ENCODE results near the gene FMN2.
"Not testable (repeated sequence)": the region's sequence is repeated elsewhere in the genome, so short reads cannot be mapped to it uniquely, and the experiment has no call there.

The FMN2 gene

GRCh38 chr1:240282061-240282830 is 190.6 kb downstream of the FMN2 start:
- intact Hi-C loops (cut with DNase I), result no loop called here
- DNase-seq, result no peak

DNA sequence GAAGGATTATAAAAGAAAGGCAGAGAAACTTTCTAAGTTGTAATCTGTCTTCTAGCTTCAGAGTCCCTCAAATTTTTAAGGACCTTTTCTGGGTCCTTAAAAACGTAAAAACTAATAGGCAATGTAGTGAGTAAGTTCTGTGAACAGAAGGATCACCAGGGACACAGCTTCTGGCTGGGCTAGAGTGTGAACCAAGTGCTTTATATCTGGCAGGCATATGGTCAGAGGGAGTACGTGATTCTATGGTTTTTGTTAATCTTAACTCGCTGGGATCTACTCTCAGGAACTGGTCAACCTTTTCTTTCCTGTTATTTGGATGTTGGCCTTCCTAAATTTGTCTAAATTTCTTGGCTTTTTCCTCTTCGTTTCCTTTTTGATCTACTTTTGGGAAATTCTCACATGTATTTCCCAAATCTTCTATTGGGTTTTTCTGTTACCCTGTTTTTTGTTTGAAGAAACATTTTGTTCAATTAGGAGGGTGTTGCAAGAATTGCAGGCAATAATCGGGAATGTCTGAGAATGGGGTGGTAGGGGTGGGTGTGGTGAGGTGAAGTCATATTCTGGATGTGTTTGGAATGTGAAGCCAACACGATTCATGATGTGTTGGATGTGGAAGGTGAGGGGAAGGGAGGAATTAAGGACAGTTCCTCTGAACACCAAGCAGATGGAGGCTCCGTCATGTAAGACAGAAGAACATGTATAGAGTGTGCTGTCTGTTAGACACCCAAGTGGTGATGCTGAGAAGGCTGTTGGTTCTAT is 193.2 kb downstream of the FMN2 start:
- intact Hi-C loops (cut with DNase I), result no loop called here
- no peak for DNase-seq

DNA sequence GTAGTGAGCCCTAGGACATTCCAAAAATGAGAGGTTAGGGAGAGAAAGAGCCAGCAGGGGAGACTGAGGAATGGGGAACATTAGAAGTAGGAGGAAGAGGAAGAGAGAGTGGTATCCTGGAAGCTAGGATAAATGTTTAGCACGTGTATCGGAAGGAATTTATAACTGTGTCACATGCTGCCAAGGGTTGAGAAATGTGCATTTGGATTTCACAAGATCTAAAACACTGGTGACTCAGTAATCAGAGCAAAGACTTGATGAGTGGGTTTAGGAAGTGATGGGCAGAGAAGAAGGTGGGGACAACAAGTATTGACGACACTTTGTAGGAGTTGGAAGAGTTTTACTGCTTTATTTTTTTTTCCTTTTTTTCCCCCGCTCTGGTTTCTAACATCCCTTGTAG is 193.9 kb downstream of the FMN2 start:
- intact Hi-C loops (cut with DNase I), result no loop called here
- no peak for DNase-seq

GRCh38 chr1:240287722-240288121 is 196.0 kb downstream of the FMN2 start:
- intact Hi-C loops (cut with DNase I), result no loop called here
- no peak for DNase-seq

DNA sequence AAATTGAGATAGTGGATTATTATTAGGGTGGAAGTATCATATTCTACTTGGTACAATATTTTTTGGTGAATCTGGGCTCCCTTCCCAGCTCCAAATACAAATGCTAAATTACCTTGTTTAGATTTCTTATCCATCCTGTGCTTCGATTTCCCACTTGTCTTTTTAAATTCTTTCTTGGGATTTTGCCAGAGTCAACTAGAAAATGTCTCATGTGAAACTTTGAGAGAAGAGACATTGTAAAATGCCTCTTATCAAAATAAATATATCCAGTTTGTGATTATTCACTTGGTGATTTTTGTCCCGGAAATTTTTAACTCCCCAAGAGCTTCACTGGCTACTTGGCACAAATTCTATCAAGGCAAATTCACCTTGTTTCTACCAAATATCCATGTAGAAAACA is 202.0 kb downstream of the FMN2 start:
- intact Hi-C loops (cut with DNase I), result no loop called here
- no peak for DNase-seq

- intact Hi-C loops (cut with DNase I), result no loop called here
- DNase-seq, result no peak
Observed at GRCh38 chr1:240294566-240294965, 202.9 kb downstream of the FMN2 start.

GRCh38 chr1:240295811-240296210 is 204.1 kb downstream of the FMN2 start:
- no peak for DNase-seq
- intact Hi-C loops (cut with DNase I), result no loop called here

GRCh38 chr1:240304466-240304865 is 212.8 kb downstream of the FMN2 start:
- DNase-seq, result no peak
- intact Hi-C loops (cut with DNase I), result no loop called here

GRCh38 chr1:240306673-240307072 is 215.0 kb downstream of the FMN2 start:
- intact Hi-C loops (cut with DNase I), result no loop called here
- no peak for DNase-seq

DNA sequence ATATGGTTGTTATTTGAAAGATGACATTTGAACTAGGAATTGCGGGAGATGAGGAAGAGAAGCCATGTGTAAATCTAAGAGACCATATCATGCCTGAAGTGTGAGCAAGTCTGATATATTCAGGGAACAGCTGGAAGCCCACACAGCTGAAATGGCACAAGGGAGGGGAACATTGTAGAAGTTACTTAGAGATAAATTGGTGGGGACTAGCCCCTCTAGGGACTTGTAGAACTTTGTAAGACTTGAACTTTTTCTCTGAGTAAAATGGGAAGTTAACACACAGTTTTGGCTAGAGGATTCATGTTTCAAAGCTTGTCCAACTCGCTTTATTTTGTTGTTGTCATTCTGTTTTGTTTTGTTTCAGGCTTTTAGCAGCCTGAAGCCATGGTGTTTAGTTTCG is 216.4 kb downstream of the FMN2 start:
- intact Hi-C loops (cut with DNase I), result no loop called here
- DNase-seq, result no peak

- intact Hi-C loops (cut with DNase I), result no loop called here
- DNase-seq, result no peak
Observed at GRCh38 chr1:240309769-240310168, 218.1 kb downstream of the FMN2 start.

DNA sequence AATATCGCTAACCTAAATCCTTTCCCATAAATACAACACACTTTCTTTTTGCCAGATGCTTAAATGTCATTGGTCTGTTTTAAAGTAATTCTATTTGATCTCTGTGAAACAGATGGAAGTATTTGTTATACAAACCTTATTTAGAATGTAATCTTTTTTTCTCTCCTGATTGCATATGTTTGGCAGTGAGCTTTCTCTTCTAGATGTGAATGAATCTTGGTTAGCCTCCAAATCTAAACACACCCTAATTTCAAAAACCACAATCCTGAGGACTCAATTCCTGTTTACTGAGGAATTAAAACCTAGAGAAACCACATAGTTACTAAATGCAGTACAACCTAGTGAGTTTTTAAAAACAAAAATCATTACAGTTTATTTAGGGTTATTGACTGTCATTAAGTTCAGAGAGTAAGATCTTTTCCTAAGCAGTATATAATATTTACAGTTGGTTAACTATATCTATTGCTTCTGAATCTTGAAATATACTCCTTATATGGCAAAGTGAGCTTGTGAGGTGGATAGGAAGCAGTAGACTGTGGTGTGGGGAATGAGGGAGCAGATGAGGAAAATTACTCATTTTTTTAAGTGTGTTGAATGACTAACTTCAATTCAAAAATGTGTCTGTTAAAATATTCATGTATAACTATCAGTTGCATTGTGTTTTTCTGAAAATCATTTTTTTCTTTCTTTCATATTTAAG is 218.7 kb downstream of the FMN2 start:
- DNase-seq, result no peak
- intact Hi-C loops (cut with DNase I), result no loop called here

DNA sequence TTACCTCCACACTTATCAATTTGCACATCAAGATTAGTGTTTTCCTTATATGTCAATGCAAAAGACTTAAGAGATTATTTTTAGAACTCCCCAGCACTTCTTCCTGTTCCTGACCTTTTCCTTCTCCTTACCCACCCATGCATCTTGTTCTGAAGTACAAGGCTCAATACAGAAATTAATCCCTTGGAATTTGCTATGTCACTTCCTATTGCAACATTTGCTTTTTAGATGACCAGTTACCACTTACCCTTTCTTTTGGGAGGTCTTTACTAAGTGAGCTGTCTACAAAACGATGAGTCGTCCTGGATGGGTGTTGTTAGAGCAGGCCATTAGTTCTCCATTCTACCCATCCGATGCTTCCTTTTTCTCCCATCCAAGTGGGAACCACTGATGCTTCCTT is 221.2 kb downstream of the FMN2 start:
- DNase-seq, result no peak
- intact Hi-C loops (cut with DNase I), result no loop called here

DNA sequence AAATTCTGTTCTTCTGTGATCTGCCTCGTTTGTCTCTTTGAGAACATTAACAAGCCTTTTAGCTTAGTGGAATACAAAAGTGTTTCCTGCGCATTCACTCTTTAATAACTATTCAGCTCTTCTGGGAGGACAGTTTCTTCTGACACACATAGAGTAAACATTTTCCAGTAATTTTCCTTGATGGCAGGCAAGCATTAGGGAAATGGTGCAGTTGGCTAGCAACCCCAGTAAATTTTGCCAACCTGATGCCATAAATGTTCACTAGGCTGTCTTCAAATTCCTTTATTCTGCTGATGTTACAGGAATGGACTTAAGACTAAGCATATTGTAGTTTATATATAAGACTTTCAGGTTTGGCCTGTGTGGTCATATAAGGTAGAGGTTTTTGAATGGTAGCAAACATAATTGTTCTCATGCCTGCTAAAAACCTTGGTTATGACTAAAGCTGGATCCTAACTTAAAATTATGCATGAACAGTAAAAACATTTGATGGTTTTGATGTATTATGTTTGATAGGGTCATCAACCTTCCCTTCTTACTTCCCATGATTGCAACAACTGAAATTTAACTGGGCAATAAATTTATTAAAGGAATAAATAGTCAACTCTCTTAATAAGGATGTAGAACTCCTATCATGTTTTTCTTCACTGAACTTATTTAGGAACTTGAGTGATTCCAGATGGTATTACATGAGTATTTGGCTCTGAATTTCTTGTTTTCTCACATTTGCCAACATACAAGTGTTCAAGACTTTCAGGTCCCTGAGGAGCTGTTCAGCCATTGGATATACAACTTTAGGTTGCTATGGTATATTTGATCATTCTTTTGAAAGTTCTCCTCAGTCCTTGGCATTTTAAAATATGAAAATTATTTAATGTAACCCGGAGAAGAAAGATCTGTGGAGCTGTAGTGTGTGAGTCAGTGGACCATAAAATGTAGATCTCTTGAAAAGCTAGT is 223.4 kb downstream of the FMN2 start:
- no peak for DNase-seq
- intact Hi-C loops (cut with DNase I), result no loop called here

DNA sequence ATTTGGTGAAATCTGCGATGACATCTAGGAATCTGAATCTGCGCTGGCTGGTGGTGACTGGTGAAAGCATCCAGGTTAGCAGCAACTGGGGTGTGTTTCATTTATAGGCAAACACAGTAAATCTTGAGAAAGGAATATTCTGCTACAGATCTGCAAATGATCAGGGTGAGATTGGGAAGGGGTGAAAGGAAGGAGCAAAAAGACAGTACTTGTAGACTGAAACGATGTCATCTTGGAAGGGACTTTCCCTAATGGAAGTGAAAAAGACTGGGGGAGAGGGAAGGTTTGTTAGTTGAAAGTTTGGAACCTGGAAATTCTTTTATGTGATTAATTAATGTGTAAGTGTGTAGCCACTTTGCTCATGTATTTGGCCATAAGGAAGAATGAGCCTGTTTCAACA is 228.3 kb downstream of the FMN2 start:
- DNase-seq, result no peak
- intact Hi-C loops (cut with DNase I), result no loop called here

GRCh38 chr1:240320659-240321058 is 229.0 kb downstream of the FMN2 start:
- intact Hi-C loops (cut with DNase I), result no loop called here
- DNase-seq, result no peak

DNA sequence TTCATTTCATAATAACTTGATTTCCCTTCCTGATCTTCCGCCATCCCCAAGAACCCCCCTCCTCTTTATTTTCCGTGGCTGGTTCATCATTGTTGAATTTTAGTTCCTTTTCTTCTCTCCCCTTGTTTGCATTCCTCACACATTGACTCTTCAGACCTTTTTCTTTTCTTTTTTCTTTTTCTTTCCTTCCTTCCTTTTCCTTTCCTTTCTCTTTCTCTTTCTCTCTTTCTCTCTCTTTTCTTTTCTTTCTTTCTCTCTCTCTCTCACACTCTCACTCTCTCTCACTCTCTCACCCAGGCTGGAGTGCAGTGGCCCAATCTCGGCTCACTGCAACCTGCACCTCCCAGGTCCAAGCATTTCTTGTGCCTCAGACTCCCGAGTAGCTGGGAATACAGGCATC is 231.3 kb downstream of the FMN2 start:
- intact Hi-C loops (cut with DNase I), result no loop called here
- no peak for DNase-seq

DNA sequence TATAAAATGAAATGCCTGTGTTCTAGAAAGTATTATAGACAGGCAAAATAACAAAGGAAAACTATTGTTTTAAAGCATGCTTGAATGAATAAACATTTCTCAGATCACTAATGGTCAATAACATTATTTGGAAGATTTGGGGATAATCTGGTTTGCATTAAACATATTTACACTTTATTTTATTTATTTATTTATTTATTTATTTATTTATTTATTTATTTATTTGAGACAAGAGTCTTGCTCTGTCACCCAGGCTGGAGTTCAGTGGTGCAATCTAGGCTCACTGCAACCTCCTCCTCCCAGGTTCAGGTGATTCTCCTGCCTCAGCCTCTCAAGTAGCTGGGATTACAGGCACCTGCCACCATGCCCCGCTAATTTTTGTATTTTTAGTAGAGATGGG is 236.7 kb downstream of the FMN2 start:
- DNase-seq; intact Hi-C loops (cut with DNase I): not testable (repeated sequence)

- intact Hi-C loops (cut with DNase I), result no loop called here
- no peak for DNase-seq
Observed at GRCh38 chr1:240329443-240329842, 237.8 kb downstream of the FMN2 start.
